ENCODE data around the gene PLD1. TPM values are rescaled to one million over a fixed set of nuclear protein-coding genes. Genes with fewer than 3 reads are reported as not detected.

The PLD1 gene
- total and polyA plus RNA-seq, 10 donors = 3.0 to 75.2 (median 54.0) TPM

DNA sequence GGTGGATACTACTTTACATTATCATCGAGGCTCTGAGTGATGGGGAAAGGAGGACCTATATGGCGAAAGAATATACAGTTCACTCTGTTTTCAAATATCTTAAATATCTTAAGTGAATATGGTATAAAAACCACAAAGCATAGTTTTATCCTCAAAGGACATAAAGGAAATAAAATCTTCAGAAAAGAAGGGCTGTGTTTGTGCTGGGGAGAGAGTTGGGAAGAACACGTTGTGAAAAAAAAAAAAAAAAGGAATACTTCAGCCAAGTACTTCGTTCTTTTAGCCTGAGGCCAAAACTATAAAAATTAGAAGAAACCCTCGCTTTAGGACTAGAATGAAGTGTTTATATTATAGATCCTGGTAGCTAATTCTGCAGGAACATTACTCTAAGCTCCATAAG, 22.7 kb upstream of the PLD1 start:
- H3K4me1 ChIP-seq = peaks cover 5 to 53% (median 35%) of the 10 kb centered on the region in 6 donors
- H3K4me3 ChIP-seq = no peak overlapping the region
- WGBS, 5 donors = 78 to 92% (median 85%) methylated on average over 5 of the region's 5 CpGs

DNA sequence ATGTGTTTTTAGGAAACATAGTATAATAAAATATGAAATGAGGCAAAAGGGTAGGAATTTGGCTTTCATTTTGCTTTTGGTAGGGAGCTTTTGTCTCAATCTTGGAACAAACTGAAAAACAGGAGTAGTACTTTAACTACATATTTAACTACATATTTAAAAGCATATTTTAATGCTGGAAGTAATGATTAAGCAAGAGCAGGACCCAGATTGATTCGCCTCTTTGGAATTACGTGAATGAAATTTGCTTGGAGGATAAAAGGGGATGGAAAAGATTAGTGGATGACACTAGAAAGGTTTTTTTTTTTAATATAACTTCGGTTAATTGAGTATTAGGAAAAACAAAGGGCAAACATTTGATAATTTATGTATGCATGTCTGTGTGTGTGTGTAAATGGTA, 21.7 kb upstream of the PLD1 start:
- Histone ChIP-seq H3K36me3 (no peaks in the 10 kb centered on the region), H3K27ac (peak overlapping the region in 1 of 8 donors; percentile 5), H3K4me3 (no peak overlapping the region), H3K27me3 (replicated peaks in 1 of 7) (no peaks in the 10 kb centered on the region), H3K9me3 (no peaks in the 10 kb centered on the region), H3K4me1 (peaks cover 5 to 54% (median 34%) of the 10 kb centered on the region in 6 donors)
- WGBS, 5 donors = 68 to 91% (median 81%) methylated on average over 3 of the region's 3 CpGs
- intact Hi-C loops (cut with DNase I; ENCODE audit: low total_unique reads) = loop anchor here (10.0 kb wide), 1 partner anchor 187 kb away; no protein-coding TSS in a partner anchor
- no peak for DNase-seq
- TF ChIP-seq POLR2AphosphoS5 (IDR thresholded peaks at IDR 0.05) (no peak), POLR2A (IDR thresholded peaks at IDR 0.05) (no peak)
- TF ChIP-seq, protein P1, sequence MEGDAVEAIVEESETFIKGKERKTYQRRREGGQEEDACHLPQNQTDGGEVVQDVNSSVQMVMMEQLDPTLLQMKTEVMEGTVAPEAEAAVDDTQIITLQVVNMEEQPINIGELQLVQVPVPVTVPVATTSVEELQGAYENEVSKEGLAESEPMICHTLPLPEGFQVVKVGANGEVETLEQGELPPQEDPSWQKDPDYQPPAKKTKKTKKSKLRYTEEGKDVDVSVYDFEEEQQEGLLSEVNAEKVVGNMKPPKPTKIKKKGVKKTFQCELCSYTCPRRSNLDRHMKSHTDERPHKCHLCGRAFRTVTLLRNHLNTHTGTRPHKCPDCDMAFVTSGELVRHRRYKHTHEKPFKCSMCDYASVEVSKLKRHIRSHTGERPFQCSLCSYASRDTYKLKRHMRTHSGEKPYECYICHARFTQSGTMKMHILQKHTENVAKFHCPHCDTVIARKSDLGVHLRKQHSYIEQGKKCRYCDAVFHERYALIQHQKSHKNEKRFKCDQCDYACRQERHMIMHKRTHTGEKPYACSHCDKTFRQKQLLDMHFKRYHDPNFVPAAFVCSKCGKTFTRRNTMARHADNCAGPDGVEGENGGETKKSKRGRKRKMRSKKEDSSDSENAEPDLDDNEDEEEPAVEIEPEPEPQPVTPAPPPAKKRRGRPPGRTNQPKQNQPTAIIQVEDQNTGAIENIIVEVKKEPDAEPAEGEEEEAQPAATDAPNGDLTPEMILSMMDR (IDR thresholded peaks at IDR 0.05 in 8 of 11, conservative IDR thresholded peaks at IDR 0.05 in 3 of 11) = no peak

More for the DNA sequence above, 22.7 kb upstream of the PLD1 start:
- H3K9me3 ChIP-seq = no peaks in the 10 kb centered on the region
- intact Hi-C loops (cut with DNase I; ENCODE audit: low total_unique reads) = loop anchor here (10.0 kb wide), 1 partner anchor 188 kb away; no protein-coding TSS in a partner anchor
- H3K27ac ChIP-seq = no peak overlapping the region
- H3K36me3 ChIP-seq = no peaks in the 10 kb centered on the region
- no peaks in the 10 kb centered on the region for H3K27me3 ChIP-seq (replicated peaks in 1 of 7)
- DNase-seq = no peak
- TF ChIP-seq POLR2A (IDR thresholded peaks at IDR 0.05) (no peak), POLR2AphosphoS5 (IDR thresholded peaks at IDR 0.05) (no peak)
- TF ChIP-seq, protein P1 (IDR thresholded peaks at IDR 0.05 in 8 of 11, conservative IDR thresholded peaks at IDR 0.05 in 3 of 11) = no peak

DNA sequence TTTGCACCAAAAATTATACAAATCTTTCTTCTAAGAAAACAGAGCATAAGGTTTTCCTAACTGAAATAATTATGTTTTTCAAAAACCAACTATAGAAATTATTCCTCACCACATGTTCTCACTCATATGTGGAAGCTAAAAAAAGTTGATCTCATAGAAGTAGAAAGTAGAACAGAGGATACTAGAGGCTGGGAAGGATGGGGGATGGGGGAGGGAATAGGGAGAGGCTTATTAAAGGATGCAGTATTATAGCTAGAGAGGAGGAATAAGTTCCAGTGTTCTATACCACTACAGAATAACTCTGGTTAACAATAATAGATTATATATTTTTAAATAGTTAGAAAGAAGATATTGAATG, 20.2 kb upstream of the PLD1 start:
- Histone ChIP-seq H3K27ac (peak overlapping the region in 7 of 8 donors; percentile 51 to 89 (median 80)), H3K4me3 (no peak overlapping the region), H3K4me1 (peaks cover 5 to 56% (median 34%) of the 10 kb centered on the region in 6 donors), H3K9me3 (no peaks in the 10 kb centered on the region), H3K36me3 (no peaks in the 10 kb centered on the region), H3K27me3 (replicated peaks in 1 of 7) (no peaks in the 10 kb centered on the region)
- intact Hi-C loops (cut with DNase I; ENCODE audit: low total_unique reads) = loop anchor here (10.0 kb wide), 1 partner anchor 186 kb away; no protein-coding TSS in a partner anchor
- TF ChIP-seq POLR2A (IDR thresholded peaks at IDR 0.05) (no peak), POLR2AphosphoS5 (IDR thresholded peaks at IDR 0.05) (no peak)
- DNase-seq = no peak

DNA sequence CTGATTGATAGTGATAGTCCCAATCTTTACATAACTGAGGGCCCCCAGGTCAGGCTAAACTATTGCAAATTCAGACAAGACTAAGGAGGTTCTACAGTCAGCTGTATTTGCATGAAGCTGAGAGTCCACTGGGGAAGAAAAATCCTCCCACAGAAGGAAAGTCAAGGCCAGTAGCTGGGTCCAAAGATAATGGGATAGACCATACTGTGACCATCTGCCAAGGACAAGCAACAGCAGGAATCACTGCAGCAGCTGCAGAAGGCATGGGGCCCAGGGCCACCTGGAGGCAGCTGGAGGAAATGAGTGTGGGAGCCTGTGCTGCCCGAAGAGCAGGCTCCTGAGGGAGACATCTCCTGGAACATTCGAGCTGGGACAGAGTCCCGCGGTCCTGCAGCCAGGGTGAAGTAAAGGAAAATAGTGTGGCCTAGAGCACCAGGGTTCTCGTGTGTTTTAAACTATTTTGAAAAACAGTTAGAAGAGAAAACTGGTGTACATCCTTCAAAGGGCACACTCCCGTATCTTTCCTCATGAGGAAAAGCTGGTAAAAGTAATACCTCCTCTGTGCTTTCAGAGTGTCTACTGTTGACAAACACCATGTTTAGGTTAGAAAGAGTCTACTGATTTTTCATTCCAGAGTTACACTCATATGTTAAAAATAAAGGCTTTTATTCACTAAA, 19.7 kb upstream of the PLD1 start:
- intact Hi-C loops (cut with DNase I; ENCODE audit: low total_unique reads) = loop anchor here (10.0 kb wide), 1 partner anchor 185 kb away; no protein-coding TSS in a partner anchor
- no peaks in the 10 kb centered on the region for H3K9me3 ChIP-seq
- DNase-seq = peak; percentile 89
- TF ChIP-seq POLR2AphosphoS5 (IDR thresholded peaks at IDR 0.05) (peak; percentile 56 to 78 (median 69)), POLR2A (IDR thresholded peaks at IDR 0.05) (no peak)
- TF ChIP-seq, protein P1 (IDR thresholded peaks at IDR 0.05 in 8 of 11, conservative IDR thresholded peaks at IDR 0.05 in 3 of 11) = peak in 8 of 11 experiments; percentile 34 to 61 (median 50)
- H3K27me3 ChIP-seq (replicated peaks in 1 of 7) = no peaks in the 10 kb centered on the region
- peaks cover 5 to 55% (median 36%) of the 10 kb centered on the region in 6 donors for H3K4me1 ChIP-seq
- H3K36me3 ChIP-seq = no peaks in the 10 kb centered on the region
- no peak overlapping the region for H3K4me3 ChIP-seq
- 18 to 39% (median 27%) methylated on average over 6 of the region's 6 CpGs for WGBS, 5 donors
- H3K27ac ChIP-seq = peak overlapping the region in 7 of 8 donors; percentile 51 to 89 (median 80)
